GM18499 (cell line): Measurements from ENCODE around the gene OPCML.

Experiments
- ATAC-seq: cut with Tn5 transposase; IDR thresholded peaks from one replicate; pipeline ENCODE4 v1.9.1; 2021; ENCODE audit warnings: moderate number of reproducible peaks; ENCODE audit not compliant: insufficient read depth, unreplicated experiment

OPCML gene

GRCh38 chr11:133425245-133425644, 107.1 kb downstream of the OPCML start:
- no peak for ATAC-seq

- ATAC-seq = no peak
These were observed 114.1 kb downstream of the OPCML start for GRCh38 chr11:133418218-133418617.

GRCh38 chr11:133414506-133414905, 117.8 kb downstream of the OPCML start:
- no peak for ATAC-seq

- no peak for ATAC-seq
These were observed 118.6 kb downstream of the OPCML start for GRCh38 chr11:133413703-133414102.

GRCh38 chr11:133409799-133410198, 122.5 kb downstream of the OPCML start:
- no peak for ATAC-seq

- ATAC-seq = no peak
These were observed 123.4 kb downstream of the OPCML start for GRCh38 chr11:133408936-133409335.

GRCh38 chr11:133408402-133408801, 123.9 kb downstream of the OPCML start:
- ATAC-seq = no peak

GRCh38 chr11:133406489-133406888, 125.8 kb downstream of the OPCML start:
- no peak for ATAC-seq

- no peak for ATAC-seq
These were observed 128.4 kb downstream of the OPCML start for GRCh38 chr11:133403900-133404299.

- no peak for ATAC-seq
These were observed 129.8 kb downstream of the OPCML start for GRCh38 chr11:133402551-133402950.

- no peak for ATAC-seq
These were observed 132.3 kb downstream of the OPCML start for GRCh38 chr11:133399855-133400625.

GRCh38 chr11:133399294-133399693, 133.0 kb downstream of the OPCML start:
- ATAC-seq = no peak

GRCh38 chr11:133390803-133391202, 141.5 kb downstream of the OPCML start:
- no peak for ATAC-seq

GRCh38 chr11:133388975-133389568, 143.2 kb downstream of the OPCML start:
- ATAC-seq = no peak

- ATAC-seq = no peak
These were observed 144.0 kb downstream of the OPCML start for GRCh38 chr11:133388260-133388659.

- ATAC-seq = no peak
These were observed 145.4 kb downstream of the OPCML start for GRCh38 chr11:133386852-133387251.

- no peak for ATAC-seq
These were observed 146.0 kb downstream of the OPCML start for GRCh38 chr11:133386262-133386661.

- no peak for ATAC-seq
These were observed 146.5 kb downstream of the OPCML start for GRCh38 chr11:133385781-133386180.

- no peak for ATAC-seq
These were observed 147.6 kb downstream of the OPCML start for GRCh38 chr11:133384731-133385130.

- ATAC-seq = no peak
These were observed 148.6 kb downstream of the OPCML start for GRCh38 chr11:133383689-133384088.

GRCh38 chr11:133383201-133383600, 149.1 kb downstream of the OPCML start:
- ATAC-seq = no peak
